ENCODE measurements around the gene SRRM4. TPM values are rescaled to one million over a fixed set of nuclear protein-coding genes. Genes with fewer than 3 reads are reported as not detected.
"Not testable (repeated sequence)": the region's sequence is repeated elsewhere in the genome, so short reads cannot be mapped to it uniquely, and the experiment has no call there.

The SRRM4 gene
- polyA plus RNA-seq, 3 donors: not detected

- Histone ChIP-seq H3K79me2 (ENCODE audit: insufficient read depth, low read length) (no peaks in the 10 kb centered on the region), H3K9ac (ENCODE audit: insufficient read depth, low read length, poor library complexity, severe bottlenecking) (no peak overlapping the region), H3K4me3 (replicated peaks in 1 of 3; ENCODE audit: low read depth in 2 of 3, low read length in 3 of 3) (no peak overlapping the region), H3K36me3 (replicated peaks in 1 of 2; ENCODE audit: control insufficient read depth in 1 of 2, insufficient read depth in 2 of 2, low read length in 2 of 2) (no peaks in the 10 kb centered on the region), H3K27me3 (ENCODE audit: control insufficient read depth in 2 of 2, insufficient read depth in 2 of 2, low read length in 2 of 2) (peaks cover 0 to 2% of the 10 kb centered on the region in 2 donors), H2AFZ (ENCODE audit: insufficient read depth, low read depth, low read length, poor library complexity, severe bottlenecking) (no peak overlapping the region), H4K20me1 (ENCODE audit: insufficient read depth, low read length) (no peaks in the 10 kb centered on the region), H3K4me1 (ENCODE audit: control insufficient read depth in 1 of 2, insufficient read depth in 2 of 2, low read length in 2 of 2) (no peaks in the 10 kb centered on the region), H3K27ac (ENCODE audit: low read depth in 1 of 2, low read length in 2 of 2) (no peak overlapping the region), H3K4me2 (replicated peaks; ENCODE audit: extremely low read depth, low read length, poor library complexity, severe bottlenecking) (no peak overlapping the region), H3K9me3 (replicated peaks in 1 of 2; ENCODE audit: control insufficient read depth in 1 of 2, insufficient read depth in 1 of 2, low read length in 2 of 2) (no peaks in the 10 kb centered on the region)
- H3K9me3 Mint-ChIP-seq: peaks cover 0 to 4% (median 2%) of the 10 kb centered on the region in 7 donors
- no peak overlapping the region for H3K4me3 Mint-ChIP-seq
- peaks cover 1 to 10% (median 9%) of the 10 kb centered on the region in 3 donors for H3K27me3 Mint-ChIP-seq (ENCODE audit: low read depth in 3 of 3)
- no peaks in the 10 kb centered on the region for H3K4me1 Mint-ChIP-seq
- intact Hi-C loops (cut with micrococcal nuclease): no loop called here
- DNase-seq: no peak
- TF ChIP-seq CTCF (IDR thresholded peaks at IDR 0.05): no peak
- H3K36me3 Mint-ChIP-seq: no peaks in the 10 kb centered on the region
- H3K27ac Mint-ChIP-seq: no peak overlapping the region
- 48% methylated on average over 2 of the region's 3 CpGs for WGBS (ENCODE audit: insufficient coverage)
Observed at GRCh38 chr12:119024356-119024755, 43.0 kb downstream of the SRRM4 start.

GRCh38 chr12:119025786-119026185, 44.4 kb downstream of the SRRM4 start:
- Mint-ChIP-seq H3K27ac (no peak overlapping the region), H3K36me3 (no peaks in the 10 kb centered on the region), H3K27me3 (ENCODE audit: low read depth in 3 of 3) (peaks cover 0 to 5% (median 3%) of the 10 kb centered on the region in 3 donors), H3K4me3 (no peak overlapping the region), H3K4me1 (no peaks in the 10 kb centered on the region), H3K9me3 (peaks cover 0 to 2% (median 1%) of the 10 kb centered on the region in 7 donors)
- Histone ChIP-seq H3K79me2 (ENCODE audit: insufficient read depth, low read length) (no peaks in the 10 kb centered on the region), H2AFZ (ENCODE audit: insufficient read depth, low read depth, low read length, poor library complexity, severe bottlenecking) (no peak overlapping the region), H3K4me1 (ENCODE audit: control insufficient read depth in 1 of 2, insufficient read depth in 2 of 2, low read length in 2 of 2) (no peaks in the 10 kb centered on the region), H3K4me3 (replicated peaks in 1 of 3; ENCODE audit: low read depth in 2 of 3, low read length in 3 of 3) (no peak overlapping the region), H3K27ac (ENCODE audit: low read depth in 1 of 2, low read length in 2 of 2) (no peak overlapping the region), H3K36me3 (replicated peaks in 1 of 2; ENCODE audit: control insufficient read depth in 1 of 2, insufficient read depth in 2 of 2, low read length in 2 of 2) (no peaks in the 10 kb centered on the region), H3K9ac (ENCODE audit: insufficient read depth, low read length, poor library complexity, severe bottlenecking) (no peak overlapping the region), H3K9me3 (replicated peaks in 1 of 2; ENCODE audit: control insufficient read depth in 1 of 2, insufficient read depth in 1 of 2, low read length in 2 of 2) (no peaks in the 10 kb centered on the region), H3K27me3 (ENCODE audit: control insufficient read depth in 2 of 2, insufficient read depth in 2 of 2, low read length in 2 of 2) (no peaks in the 10 kb centered on the region), H3K4me2 (replicated peaks; ENCODE audit: extremely low read depth, low read length, poor library complexity, severe bottlenecking) (no peak overlapping the region), H4K20me1 (ENCODE audit: insufficient read depth, low read length) (no peaks in the 10 kb centered on the region)
- intact Hi-C loops (cut with micrococcal nuclease): no loop called here
- no peak for TF ChIP-seq CTCF (IDR thresholded peaks at IDR 0.05)
- DNase-seq: no peak
- 93% methylated on average over 3 of the region's 3 CpGs for WGBS (ENCODE audit: insufficient coverage)

GRCh38 chr12:119033332-119033731, 52.0 kb downstream of the SRRM4 start:
- H2AFZ ChIP-seq (ENCODE audit: insufficient read depth, low read depth, low read length, poor library complexity, severe bottlenecking); H3K27me3 Mint-ChIP-seq (ENCODE audit: low read depth in 3 of 3); H3K36me3 Mint-ChIP-seq; DNase-seq; H3K4me3 Mint-ChIP-seq; H3K4me3 ChIP-seq (replicated peaks in 1 of 3; ENCODE audit: low read depth in 2 of 3, low read length in 3 of 3); H3K9ac ChIP-seq (ENCODE audit: insufficient read depth, low read length, poor library complexity, severe bottlenecking); intact Hi-C loops (cut with micrococcal nuclease); H3K27ac ChIP-seq (ENCODE audit: low read depth in 1 of 2, low read length in 2 of 2); H3K9me3 ChIP-seq (replicated peaks in 1 of 2; ENCODE audit: control insufficient read depth in 1 of 2, insufficient read depth in 1 of 2, low read length in 2 of 2); H3K4me2 ChIP-seq (replicated peaks; ENCODE audit: extremely low read depth, low read length, poor library complexity, severe bottlenecking); H3K27me3 ChIP-seq (ENCODE audit: control insufficient read depth in 2 of 2, insufficient read depth in 2 of 2, low read length in 2 of 2); H3K27ac Mint-ChIP-seq; H3K36me3 ChIP-seq (replicated peaks in 1 of 2; ENCODE audit: control insufficient read depth in 1 of 2, insufficient read depth in 2 of 2, low read length in 2 of 2); H3K4me1 Mint-ChIP-seq; H3K79me2 ChIP-seq (ENCODE audit: insufficient read depth, low read length); H4K20me1 ChIP-seq (ENCODE audit: insufficient read depth, low read length); H3K9me3 Mint-ChIP-seq; H3K4me1 ChIP-seq (ENCODE audit: control insufficient read depth in 1 of 2, insufficient read depth in 2 of 2, low read length in 2 of 2): not testable (repeated sequence)
- whole genome bisulfite sequencing (ENCODE audit: insufficient coverage): 94% methylated on average over 8 of the region's 14 CpGs
